ENCODE data around the gene HAVCR2.

The HAVCR2 gene

GRCh38 chr5:157142317-157143126, 33.7 kb upstream of the HAVCR2 start, which contains the start of gene MED7 (continued):
- TF ChIP-seq WT1 (tag by site-specific recombination; IDR thresholded peaks at IDR 0.05) (0 out of 2 replicates have a peak, but pooled peaks have one; percentile 9), AEBP2 (tag by site-specific recombination; IDR thresholded peaks at IDR 0.05; ENCODE audit: borderline replicate concordance) (no peak), KLF10 (tag by site-specific recombination; IDR thresholded peaks at IDR 0.05) (no peak), ZNF610 (tag by site-specific recombination; IDR thresholded peaks at IDR 0.05; ENCODE audit: borderline replicate concordance) (0 out of 2 replicates have a peak, but pooled peaks have one; percentile 19), MYNN (tag by site-specific recombination; IDR thresholded peaks at IDR 0.05; ENCODE audit: borderline replicate concordance) (no peak), ZNF664 (tag by site-specific recombination; IDR thresholded peaks at IDR 0.05) (no peak), ZSCAN4 (tag by site-specific recombination; IDR thresholded peaks at IDR 0.05) (no peak), ZNF341 (tag by site-specific recombination; IDR thresholded peaks at IDR 0.05; ENCODE audit: low read depth) (no peak; the same call in 1 of the 2 replicates), PRDM2 (tag by site-specific recombination; IDR thresholded peaks at IDR 0.05; ENCODE audit: borderline replicate concordance) (no peak), ZBTB44 (tag by site-specific recombination; IDR thresholded peaks at IDR 0.05) (no peak), ZNF558 (tag by site-specific recombination; IDR thresholded peaks at IDR 0.05) (no peak), PRDM6 (tag by site-specific recombination; IDR thresholded peaks at IDR 0.05) (no peak), OVOL3 (tag by site-specific recombination; IDR thresholded peaks at IDR 0.05) (no peak), ZNF248 (tag by site-specific recombination; IDR thresholded peaks at IDR 0.05) (no peak), ZBTB17 (tag by site-specific recombination; IDR thresholded peaks at IDR 0.05) (peak; percentile 77), ZNF426 (tag by site-specific recombination; IDR thresholded peaks at IDR 0.05) (no peak), ZNF785 (tag by site-specific recombination; IDR thresholded peaks at IDR 0.05) (no peak), ZNF843 (tag by site-specific recombination; IDR thresholded peaks at IDR 0.05) (0 out of 2 replicates have a peak, but pooled peaks have one; percentile 31), ZNF214 (tag by site-specific recombination; IDR thresholded peaks at IDR 0.05; ENCODE audit: borderline replicate concordance) (no peak), RBAK (tag by site-specific recombination; IDR thresholded peaks at IDR 0.05) (no peak), ZNF654 (tag by site-specific recombination; IDR thresholded peaks at IDR 0.05; ENCODE audit: low read depth) (no peak), ZNF548 (tag by site-specific recombination; IDR thresholded peaks at IDR 0.05) (no peak), ZNF473 (tag by site-specific recombination; IDR thresholded peaks at IDR 0.05) (no peak), PBX3 (CRISPR knock-in tag; IDR thresholded peaks at IDR 0.05) (no peak; the same call in 1 of the 2 replicates), ZBTB6 (tag by site-specific recombination; IDR thresholded peaks at IDR 0.05) (no peak)

Data from HEK293 (cell line).